CD4-positive, alpha-beta T cell treated with Interferon alpha-2 for 1 hour (primary cell): ENCODE results near the gene NADK2.

ENCODE experiments used
- DNase-seq, 2 donors: peaks; one replicate each; pipeline ENCODE4 v3.0.0-alpha.2; 2020 to 2022

Gene NADK2

DNA sequence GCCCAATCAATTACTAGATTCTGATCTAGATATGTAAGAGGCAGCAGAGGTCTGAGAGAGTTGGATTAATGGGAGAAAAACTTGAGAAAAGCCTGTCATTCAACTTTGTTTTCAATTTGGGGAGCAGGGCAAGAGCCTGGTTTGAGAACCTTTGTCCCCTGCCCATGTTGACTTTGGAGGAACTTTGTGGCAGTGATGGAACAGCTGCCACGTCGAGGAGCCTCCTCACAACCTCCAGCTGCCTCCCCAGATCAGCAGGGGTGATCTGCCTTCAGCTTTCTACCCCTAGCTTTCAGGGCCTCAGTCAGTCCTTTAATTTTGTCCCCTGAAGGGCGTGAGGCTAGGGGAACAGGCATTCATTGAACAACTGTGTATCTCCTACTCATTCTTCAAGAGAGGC, 81.1 kb downstream of the NADK2 start:
- DNase-seq = no peak

DNA sequence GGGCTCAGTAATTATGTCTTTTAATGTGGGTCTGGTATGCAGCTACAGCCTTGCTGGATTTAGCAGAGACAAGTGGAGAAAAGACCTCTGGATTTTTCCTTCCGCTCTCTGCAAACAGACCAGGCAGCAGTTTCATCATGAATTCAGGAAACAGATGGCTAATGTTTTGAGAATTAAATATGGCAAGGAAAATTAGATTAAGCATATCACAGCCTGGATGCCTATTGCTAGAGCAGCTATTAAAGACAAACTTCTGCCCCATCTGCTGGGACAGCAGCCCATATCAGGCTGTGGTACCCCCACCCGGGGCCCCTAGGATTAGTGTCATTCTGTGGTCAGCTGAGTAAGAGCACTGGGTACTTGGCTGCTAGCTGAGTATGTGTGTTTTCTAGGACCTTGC, 83.6 kb downstream of the NADK2 start:
- DNase-seq = no peak

DNA sequence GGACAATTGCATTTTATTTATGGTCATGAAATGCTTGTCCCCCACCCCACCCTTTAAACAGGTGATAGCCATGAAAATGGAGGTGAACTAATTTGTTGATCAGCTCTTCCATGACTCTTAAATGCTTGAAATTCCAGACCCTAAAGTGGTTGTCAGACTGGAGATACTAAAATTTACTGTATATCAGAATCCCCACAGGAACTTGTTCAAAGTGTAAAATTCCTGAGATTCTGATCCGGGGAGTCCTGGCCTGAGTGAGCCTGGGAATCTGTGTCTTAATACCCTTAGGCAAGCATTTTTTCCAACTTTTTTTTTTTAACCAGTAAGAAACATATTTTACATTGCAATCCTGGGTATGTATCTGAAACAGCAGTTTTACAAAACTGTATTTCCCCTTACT, 85.1 kb downstream of the NADK2 start:
- no peak for DNase-seq

DNA sequence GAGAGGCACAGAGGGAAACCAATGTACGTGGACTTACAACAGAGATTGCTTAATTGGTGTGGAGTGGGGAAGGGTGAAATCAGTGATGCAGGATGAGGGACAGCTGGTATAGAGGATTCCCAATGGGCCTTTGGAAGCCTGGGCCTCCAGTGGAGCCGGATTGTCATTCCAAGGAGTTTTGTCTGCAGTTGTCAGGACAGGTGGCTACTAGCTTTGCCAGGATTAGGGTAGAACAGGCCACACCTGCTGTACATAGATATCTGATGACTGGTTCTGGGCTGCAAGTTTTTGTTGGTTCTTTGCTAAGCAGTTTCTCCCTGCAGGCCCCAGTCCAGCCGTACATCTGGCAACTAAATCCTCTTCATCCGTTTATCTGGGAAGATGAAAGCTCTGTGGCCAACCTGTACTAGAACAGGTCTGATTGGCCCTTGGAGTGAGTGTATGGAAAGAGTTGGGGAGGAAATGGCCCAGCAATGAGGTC, 85.6 kb downstream of the NADK2 start:
- DNase-seq = no peak

DNA sequence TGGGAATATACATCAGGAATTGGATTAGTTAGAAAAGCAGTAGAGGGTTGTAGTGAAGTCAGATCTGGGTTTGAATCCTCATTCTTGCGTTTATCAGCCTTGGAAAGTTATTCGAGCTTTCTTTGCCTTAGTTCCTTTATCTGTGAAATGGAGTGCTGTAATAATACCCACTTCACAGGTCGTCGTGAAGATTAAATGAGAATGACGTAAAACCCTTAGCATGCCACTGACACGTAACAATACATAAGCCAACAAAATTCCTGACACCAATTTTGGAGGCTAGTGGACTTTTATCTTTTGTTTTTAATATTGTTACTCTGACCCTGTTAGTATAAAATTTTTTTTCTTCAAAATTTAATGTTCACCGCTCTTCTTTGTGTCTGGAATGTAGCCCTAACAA, 86.4 kb downstream of the NADK2 start:
- no peak for DNase-seq

DNA sequence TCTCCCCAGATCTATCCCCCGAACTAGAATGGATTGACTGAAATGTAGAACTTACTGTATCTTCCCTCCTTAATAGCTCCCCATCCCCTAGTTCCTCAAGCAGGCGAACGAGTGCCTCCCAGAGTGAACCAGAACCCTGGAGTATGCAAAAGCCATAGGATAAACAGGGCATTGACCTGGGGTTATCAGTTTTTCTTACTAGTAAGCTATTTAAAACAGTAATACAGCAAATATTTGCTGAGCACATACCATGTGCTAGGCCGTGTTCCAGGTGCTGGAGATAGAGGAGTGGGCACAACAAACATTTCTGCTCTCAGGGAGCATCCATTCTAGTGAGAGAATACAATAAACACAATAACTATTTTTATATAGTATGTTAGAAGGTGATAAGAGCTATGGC, 88.0 kb downstream of the NADK2 start:
- DNase-seq = no peak

DNA sequence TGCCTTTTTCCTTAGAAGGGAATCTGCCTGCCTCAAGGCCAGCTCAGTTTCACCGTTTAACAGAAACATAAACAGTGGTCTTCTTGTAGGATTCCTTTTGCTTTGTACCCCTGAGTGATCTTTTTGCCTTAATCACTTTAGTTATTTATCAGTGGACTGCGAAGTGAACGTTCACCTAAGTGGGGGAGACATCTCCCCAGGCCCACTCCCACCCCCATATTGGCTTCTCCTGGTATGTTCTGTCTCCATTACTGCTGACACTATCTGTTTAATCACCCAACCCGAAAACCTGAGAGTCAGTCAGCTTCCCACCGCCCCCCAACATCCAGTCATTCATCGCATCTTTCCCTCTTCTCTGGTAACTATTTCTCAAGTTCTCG, 88.4 kb downstream of the NADK2 start:
- no peak for DNase-seq

DNA sequence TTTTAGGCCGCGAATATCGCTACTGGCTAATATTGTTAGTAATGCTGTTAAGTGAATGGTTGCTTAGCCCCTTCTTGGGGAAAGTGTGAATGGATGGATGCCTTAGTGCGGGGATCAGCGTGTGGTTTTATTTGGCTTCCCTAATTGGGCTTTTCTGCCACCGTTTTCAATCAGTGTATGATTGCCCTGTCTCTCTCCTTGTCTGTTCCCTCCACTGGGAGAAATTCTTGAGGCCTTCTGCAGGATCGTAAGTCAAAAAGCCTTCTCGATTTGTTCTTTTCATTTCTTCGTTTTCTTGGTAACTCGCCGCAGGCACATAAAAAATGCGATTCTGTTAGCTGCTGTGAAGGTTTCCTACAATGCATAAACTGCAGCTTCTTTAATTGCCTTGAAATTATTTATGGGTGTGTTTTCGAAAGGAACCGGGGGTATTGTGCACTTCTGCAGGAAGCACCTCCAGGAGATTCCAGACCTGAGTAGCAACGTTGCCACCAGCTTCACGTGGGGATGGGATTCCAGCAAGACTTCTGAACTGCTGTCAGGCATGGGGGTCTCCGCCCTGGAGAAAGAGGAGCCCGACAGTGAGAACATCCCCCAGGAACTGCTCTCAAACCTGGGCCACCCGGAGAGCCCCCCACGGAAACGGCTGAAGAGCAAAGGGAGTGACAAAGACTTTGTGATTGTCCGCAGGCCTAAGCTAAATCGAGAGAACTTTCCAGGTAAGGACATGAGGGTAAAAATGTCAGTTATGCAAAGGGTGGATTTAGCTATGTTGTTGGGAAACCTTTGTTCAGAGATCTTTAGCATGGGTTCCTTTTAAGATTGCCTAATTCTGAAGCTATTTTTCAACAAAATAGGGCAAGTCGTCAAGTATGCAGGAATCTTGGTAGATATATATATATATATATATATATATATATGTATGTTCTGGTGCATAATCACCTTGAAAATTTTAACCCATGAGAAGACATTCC, 89.1 kb downstream of the NADK2 start:
- no peak for DNase-seq

DNA sequence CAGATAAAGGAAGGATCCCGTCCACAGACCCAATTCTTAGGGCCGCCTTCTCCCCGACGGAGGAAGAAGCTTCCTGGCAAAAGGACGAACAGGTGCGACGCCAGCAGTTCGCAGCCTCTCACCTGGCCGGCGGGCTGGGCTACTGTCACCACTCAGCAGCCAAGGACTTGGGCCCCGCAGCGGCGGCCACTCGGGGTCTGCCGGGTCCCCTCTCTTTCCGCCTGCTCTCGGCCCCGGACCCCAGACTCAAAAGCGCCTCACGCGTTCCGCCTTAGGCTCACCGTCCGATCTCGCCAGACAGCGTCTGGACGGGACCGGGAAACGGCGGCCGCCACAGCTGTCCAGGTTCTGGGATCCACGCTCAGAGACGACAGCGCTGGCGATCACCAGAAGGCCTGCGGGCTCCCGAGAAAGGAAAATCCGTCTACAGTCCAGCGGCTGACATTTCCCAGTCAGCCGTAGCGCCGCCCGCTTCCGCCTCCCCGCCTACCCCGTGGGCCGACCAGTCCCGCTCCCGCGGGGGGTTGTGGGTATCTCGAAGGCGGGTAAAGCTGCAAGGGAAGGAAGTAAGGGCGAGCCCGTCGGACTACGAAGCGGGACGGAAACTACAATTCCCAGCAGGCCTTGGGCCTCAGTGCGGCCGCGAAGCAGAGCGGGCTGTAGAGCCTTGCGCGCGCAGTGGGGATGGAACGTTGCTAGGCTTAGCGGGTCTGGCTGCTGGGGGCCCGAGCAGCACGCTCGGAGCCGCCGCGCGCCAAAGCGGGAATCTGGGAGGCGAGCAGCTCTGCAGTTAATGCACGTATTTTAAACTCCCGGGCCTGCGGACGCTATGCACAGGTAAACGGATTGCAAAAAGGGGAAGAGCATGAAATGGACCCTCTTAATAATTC, 90.0 kb downstream of the NADK2 start, which contains the start of the genes LMBRD2 and SKP2:
Gene LMBRD2, minus strand, starts transcription at position 454 of the 890 bp plus-strand sequence. CDS start 8,538 bp downstream, outside the sequence.
Gene SKP2, plus strand, starts transcription at position 678 of the 890 bp plus-strand sequence. Its CDS starts 152 bp downstream, at position 830.
- DNase-seq = peak; percentile 96 to 97

DNA sequence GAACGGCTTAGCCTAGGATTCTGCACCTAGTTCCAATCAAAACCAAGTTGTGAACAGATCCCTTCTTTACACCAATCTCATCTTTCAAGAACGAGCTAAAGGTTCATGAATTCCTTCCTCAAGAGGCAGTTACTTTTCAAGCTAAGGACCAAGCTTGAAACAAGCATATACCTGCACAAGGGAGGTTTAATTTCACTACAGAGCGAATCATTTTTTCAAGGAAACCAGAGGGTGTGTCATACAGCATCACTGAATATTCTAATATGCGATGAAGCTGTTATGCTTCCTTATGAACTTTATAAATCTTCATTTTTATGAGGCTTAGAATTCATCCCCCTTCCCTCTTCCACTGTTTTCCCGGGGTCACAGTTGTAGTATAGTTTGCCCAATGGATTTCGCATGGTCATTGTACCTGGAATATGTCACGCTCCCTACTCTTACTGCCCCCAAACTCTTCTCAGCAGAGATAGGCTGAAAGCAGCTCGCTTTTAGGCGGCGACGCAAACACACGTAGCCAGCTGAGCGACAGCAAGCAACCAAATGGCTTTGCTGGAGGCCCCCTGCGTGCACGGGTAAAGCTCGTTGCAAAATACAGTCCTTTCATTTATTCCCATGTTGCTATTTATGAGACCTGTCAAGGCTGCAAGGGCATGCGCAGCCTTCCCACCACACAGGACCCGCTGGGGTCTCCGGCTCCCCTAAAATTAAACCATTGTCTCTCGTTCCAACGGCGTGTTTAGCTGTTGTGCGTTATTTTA, 90.9 kb downstream of the NADK2 start:
- DNase-seq = peak; percentile 9 to 37

DNA sequence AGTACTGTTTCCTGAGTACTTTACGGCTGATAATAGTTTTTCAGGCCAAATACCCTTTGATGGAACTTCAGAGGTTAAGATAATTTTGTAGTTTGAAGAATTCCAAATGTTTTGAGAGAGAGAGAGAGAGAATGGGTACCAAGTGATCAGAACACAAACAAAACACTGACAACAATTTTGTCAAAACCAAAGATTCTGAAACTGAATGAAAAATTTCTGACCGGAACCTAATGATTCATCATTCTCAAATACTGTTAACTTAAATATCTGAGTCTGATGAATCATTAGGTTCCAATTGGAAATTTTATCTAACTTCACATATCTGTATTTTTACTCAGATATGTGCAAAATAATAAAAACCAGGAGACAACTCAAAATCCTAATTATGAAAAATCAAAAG, 94.0 kb downstream of the NADK2 start:
- DNase-seq = no peak

DNA sequence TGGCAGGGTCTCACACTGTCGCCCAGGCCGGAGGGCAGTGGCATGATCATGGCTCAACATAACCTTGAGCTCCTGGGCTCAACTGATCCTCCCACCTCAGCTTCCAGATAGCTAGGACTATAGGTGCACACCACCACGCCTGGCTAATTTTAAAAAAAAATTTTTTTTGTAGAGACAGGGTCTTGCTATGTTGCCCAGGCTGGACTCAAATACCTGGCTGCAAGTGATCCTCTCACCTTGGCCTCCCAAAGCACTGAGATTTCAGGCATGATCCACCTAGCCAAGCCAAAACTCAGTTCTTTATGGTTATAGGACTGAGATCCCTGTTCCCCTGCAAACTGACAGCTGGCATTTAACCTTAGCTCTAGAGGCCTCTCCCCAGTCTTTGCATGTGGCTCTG, 95.3 kb downstream of the NADK2 start:
- DNase-seq = no peak

DNA sequence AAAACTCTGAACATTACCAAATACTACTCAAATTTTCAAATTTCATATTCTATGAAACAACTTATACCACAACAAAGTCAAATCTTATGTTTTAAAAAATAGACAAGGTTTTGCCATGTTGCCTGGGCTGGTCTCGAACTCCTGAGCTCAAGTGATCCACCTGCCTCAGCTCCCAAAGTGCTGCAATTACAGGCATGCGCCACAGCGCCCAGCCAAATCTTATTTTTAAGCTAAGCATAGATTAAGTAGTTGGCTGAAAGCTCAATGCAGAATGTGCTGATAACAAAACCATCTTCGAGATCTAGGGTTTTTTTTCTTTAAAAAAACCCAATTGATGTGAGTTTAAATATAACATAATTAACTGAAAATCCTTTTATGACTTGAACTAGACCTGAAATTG, 96.4 kb downstream of the NADK2 start:
- no peak for DNase-seq
